ENCODE results near the gene TTYH3. TPM values are rescaled to one million over a fixed set of nuclear protein-coding genes. Genes with fewer than 3 reads are reported as not detected.
A peak's percentile ranks its signal among the peaks of the same experiment; 100 is the strongest.

The TTYH3 gene
- total and polyA plus RNA-seq, 2 of the 13 experiments (the other 11 are each of a cell fraction or from before 2014, with no cell fraction given): 26.3 to 50.0 TPM

DNA sequence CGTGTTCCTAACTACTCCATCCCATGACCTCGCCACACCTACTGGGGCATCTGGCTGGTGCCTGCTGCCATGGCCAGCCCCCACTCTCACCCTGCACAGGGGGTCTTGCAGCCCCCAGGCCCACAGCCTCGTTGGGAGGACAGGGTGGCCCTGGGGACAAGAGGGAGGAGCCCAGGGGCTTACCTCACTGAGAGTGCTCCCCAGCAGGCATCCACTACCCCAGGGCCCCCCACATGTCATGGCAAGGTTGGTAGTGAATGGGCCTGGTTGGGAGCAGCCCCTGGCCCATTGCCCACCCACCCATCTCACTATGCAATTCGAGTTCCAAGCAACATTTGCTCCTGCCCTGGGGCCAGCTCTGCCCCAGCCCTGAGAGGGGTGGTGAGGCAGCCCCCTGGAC is 32.2 kb downstream of the TTYH3 start (continued):
- TF ChIP-seq ZNF530 (CRISPR knock-in tag; IDR thresholded peaks at IDR 0.05; ENCODE audit: low read depth) (no peak), ZNF574 (CRISPR knock-in tag; IDR thresholded peaks at IDR 0.05) (no peak), TEAD2 (CRISPR knock-in tag; IDR thresholded peaks at IDR 0.05) (no peak)

- TF ChIP-seq KDM2A (CRISPR knock-in tag; IDR thresholded peaks at IDR 0.05; ENCODE audit: borderline replicate concordance, low read depth): peak; percentile 59
- peak; percentile 86 for TF ChIP-seq AGO1 (IDR thresholded peaks at IDR 0.05; ENCODE audit: low read depth, low read length, poor library complexity, severe bottlenecking)
- TF ChIP-seq, protein P1, sequence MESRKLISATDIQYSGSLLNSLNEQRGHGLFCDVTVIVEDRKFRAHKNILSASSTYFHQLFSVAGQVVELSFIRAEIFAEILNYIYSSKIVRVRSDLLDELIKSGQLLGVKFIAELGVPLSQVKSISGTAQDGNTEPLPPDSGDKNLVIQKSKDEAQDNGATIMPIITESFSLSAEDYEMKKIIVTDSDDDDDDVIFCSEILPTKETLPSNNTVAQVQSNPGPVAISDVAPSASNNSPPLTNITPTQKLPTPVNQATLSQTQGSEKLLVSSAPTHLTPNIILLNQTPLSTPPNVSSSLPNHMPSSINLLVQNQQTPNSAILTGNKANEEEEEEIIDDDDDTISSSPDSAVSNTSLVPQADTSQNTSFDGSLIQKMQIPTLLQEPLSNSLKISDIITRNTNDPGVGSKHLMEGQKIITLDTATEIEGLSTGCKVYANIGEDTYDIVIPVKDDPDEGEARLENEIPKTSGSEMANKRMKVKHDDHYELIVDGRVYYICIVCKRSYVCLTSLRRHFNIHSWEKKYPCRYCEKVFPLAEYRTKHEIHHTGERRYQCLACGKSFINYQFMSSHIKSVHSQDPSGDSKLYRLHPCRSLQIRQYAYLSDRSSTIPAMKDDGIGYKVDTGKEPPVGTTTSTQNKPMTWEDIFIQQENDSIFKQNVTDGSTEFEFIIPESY (CRISPR knock-in tag; IDR thresholded peaks at IDR 0.05): 0 out of 2 replicates have a peak, but pooled peaks have one; percentile 9
- TF ChIP-seq AKAP8 (CRISPR knock-in tag; IDR thresholded peaks at IDR 0.05): peak; percentile 57
- peak; percentile 42; the same call in 1 of the 2 replicates for TF ChIP-seq GABPB1 (CRISPR knock-in tag; IDR thresholded peaks at IDR 0.05)
- TF ChIP-seq, protein P2, sequence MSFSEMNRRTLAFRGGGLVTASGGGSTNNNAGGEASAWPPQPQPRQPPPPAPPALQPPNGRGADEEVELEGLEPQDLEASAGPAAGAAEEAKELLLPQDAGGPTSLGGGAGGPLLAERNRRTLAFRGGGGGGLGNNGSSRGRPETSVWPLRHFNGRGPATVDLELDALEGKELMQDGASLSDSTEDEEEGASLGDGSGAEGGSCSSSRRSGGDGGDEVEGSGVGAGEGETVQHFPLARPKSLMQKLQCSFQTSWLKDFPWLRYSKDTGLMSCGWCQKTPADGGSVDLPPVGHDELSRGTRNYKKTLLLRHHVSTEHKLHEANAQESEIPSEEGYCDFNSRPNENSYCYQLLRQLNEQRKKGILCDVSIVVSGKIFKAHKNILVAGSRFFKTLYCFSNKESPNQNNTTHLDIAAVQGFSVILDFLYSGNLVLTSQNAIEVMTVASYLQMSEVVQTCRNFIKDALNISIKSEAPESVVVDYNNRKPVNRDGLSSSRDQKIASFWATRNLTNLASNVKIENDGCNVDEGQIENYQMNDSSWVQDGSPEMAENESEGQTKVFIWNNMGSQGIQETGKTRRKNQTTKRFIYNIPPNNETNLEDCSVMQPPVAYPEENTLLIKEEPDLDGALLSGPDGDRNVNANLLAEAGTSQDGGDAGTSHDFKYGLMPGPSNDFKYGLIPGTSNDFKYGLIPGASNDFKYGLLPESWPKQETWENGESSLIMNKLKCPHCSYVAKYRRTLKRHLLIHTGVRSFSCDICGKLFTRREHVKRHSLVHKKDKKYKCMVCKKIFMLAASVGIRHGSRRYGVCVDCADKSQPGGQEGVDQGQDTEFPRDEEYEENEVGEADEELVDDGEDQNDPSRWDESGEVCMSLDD (CRISPR knock-in tag; IDR thresholded peaks at IDR 0.05; ENCODE audit: borderline replicate concordance): no peak
- TF ChIP-seq MYC (CRISPR knock-in tag; IDR thresholded peaks at IDR 0.05; ENCODE audit: borderline replicate concordance): peak; percentile 8; the same call in 1 of the 2 replicates
- TF ChIP-seq ZNF121 (CRISPR knock-in tag; IDR thresholded peaks at IDR 0.05): no peak
- intact Hi-C loops (cut with micrococcal nuclease; ENCODE audit: unreplicated experiment) (loop anchor here (5.0 kb wide), 1 partner anchor 98 kb away; no protein-coding TSS in a partner anchor), in situ Hi-C loops (cut with HindIII; ENCODE audit: extremely low pct_ligation_motif_present, low pct_unique_long_range_greater_than_20kb) (loop anchor here (5.0 kb wide), 2 partner anchors 42 to 98 kb away; no protein-coding TSS in a partner anchor)
- 60% methylated on average over 26 of the region's 33 CpGs for WGBS (ENCODE audit: low lambda C conversion rate)
- no peaks in the 10 kb centered on the region for H3K9me3 ChIP-seq (ENCODE audit: low read length)
- no peak for DNase-seq (ENCODE audit: low spot score)
- H3K4me1 ChIP-seq (ENCODE audit: insufficient read depth, low read length): peaks cover 48% of the 10 kb centered on the region
- H3K4me3 ChIP-seq (replicated peaks in 1 of 3; ENCODE audit: insufficient read depth in 1 of 3, low read depth in 2 of 3, low read length in 3 of 3): no peak overlapping the region
- no TSS peak for BruUV-seq (replicated peaks)
- H2AFZ ChIP-seq (ENCODE audit: low read length): no peak overlapping the region
- H3K27ac ChIP-seq (ENCODE audit: extremely low read length, insufficient read depth, low read length): no peak overlapping the region
- no peaks in the 10 kb centered on the region for H3K79me2 ChIP-seq (ENCODE audit: insufficient read depth, low read length)
- H4K20me1 ChIP-seq (ENCODE audit: insufficient read depth, low read length): no peaks in the 10 kb centered on the region
- no peak overlapping the region for H3K9ac ChIP-seq (ENCODE audit: insufficient read depth, low read depth, low read length)
- peaks cover 0 to 5% of the 10 kb centered on the region in 2 experiments; a peak in 2 of 5 replicates for H3K36me3 ChIP-seq (replicated peaks in 1 of 2; ENCODE audit: control insufficient read depth in 1 of 2, insufficient read depth in 2 of 2, low read length in 2 of 2)
- no peak overlapping the region for H3K4me2 ChIP-seq (ENCODE audit: low read depth, low read length)
- H3K27me3 ChIP-seq (ENCODE audit: control insufficient read depth in 1 of 2, insufficient read depth in 2 of 2, low read length in 2 of 2): peaks cover 3 to 21% of the 10 kb centered on the region in 2 experiments; a peak in 4 of 5 replicates
- POLR2A ChIA-PET: no interaction called here
- FAIRE-seq: no peak
- CTCF ChIA-PET (ENCODE audit: low intra/inter-chr PET ratio, low total read pairs): no interaction called here
- ATAC-seq: no peak
These were observed 33.6 kb downstream of the TTYH3 start for GRCh38 chr7:2665359-2665791.

Data from HepG2 (cell line).